HG03025 (cell line): ENCODE data around the gene RGMB.
A peak's percentile ranks its signal among the peaks of the same experiment; 100 is the strongest.

Experiments
- ATAC-seq: cut with Tn5 transposase; IDR thresholded peaks from one replicate; pipeline ENCODE4 v1.9.1; 2021; ENCODE audit warnings: mild to moderate bottlenecking, moderate library complexity; ENCODE audit not compliant: unreplicated experiment, low FRiP score

Gene RGMB

GRCh38 chr5:98783051-98783649 is 9.7 kb downstream of the RGMB start:
- ATAC-seq: no peak

- no peak for ATAC-seq
Measured at GRCh38 chr5:98784411-98784810, 10.9 kb downstream of the RGMB start.

- no peak for ATAC-seq
Measured at GRCh38 chr5:98785244-98785643, 11.8 kb downstream of the RGMB start.

GRCh38 chr5:98786191-98786853 is 12.9 kb downstream of the RGMB start:
- no peak for ATAC-seq

GRCh38 chr5:98787131-98787719 is 13.8 kb downstream of the RGMB start:
- ATAC-seq: no peak

- no peak for ATAC-seq
Measured at GRCh38 chr5:98789029-98789428, 15.6 kb downstream of the RGMB start.

GRCh38 chr5:98791001-98791519 is 17.6 kb downstream of the RGMB start:
- ATAC-seq: no peak

GRCh38 chr5:98791898-98792580 is 18.6 kb downstream of the RGMB start:
- ATAC-seq: no peak

- ATAC-seq: no peak
Measured at GRCh38 chr5:98793223-98793622, 19.8 kb downstream of the RGMB start.

GRCh38 chr5:98794001-98794400 is 20.5 kb downstream of the RGMB start:
- no peak for ATAC-seq

- no peak for ATAC-seq
Measured at GRCh38 chr5:98794414-98795080, 21.1 kb downstream of the RGMB start.

GRCh38 chr5:98795243-98795642 is 21.8 kb downstream of the RGMB start:
- ATAC-seq: no peak

- peak; percentile 69 for ATAC-seq
Measured at GRCh38 chr5:98796197-98796972, 22.9 kb downstream of the RGMB start.

- no peak for ATAC-seq
Measured at GRCh38 chr5:98798371-98798770, 24.9 kb downstream of the RGMB start.

GRCh38 chr5:98798847-98799246 is 25.4 kb downstream of the RGMB start:
- ATAC-seq: no peak

GRCh38 chr5:98804066-98804465 is 30.6 kb downstream of the RGMB start:
- no peak for ATAC-seq

GRCh38 chr5:98805070-98805469 is 31.6 kb downstream of the RGMB start:
- no peak for ATAC-seq

- no peak for ATAC-seq
Measured at GRCh38 chr5:98807806-98808205, 34.3 kb downstream of the RGMB start.

- ATAC-seq: no peak
Measured at GRCh38 chr5:98810206-98810605, 36.7 kb downstream of the RGMB start.

- no peak for ATAC-seq
Measured at GRCh38 chr5:98813755-98814154, 40.3 kb downstream of the RGMB start.
